Fibroblast of gingiva (primary cell): ENCODE measurements around the gene MAFG.

Experiments used
- DNase-seq: peaks from one replicate; pipeline ENCODE4 v3.0.0-alpha.2; 2011; ENCODE audit warnings: low read depth

MAFG gene

DNA sequence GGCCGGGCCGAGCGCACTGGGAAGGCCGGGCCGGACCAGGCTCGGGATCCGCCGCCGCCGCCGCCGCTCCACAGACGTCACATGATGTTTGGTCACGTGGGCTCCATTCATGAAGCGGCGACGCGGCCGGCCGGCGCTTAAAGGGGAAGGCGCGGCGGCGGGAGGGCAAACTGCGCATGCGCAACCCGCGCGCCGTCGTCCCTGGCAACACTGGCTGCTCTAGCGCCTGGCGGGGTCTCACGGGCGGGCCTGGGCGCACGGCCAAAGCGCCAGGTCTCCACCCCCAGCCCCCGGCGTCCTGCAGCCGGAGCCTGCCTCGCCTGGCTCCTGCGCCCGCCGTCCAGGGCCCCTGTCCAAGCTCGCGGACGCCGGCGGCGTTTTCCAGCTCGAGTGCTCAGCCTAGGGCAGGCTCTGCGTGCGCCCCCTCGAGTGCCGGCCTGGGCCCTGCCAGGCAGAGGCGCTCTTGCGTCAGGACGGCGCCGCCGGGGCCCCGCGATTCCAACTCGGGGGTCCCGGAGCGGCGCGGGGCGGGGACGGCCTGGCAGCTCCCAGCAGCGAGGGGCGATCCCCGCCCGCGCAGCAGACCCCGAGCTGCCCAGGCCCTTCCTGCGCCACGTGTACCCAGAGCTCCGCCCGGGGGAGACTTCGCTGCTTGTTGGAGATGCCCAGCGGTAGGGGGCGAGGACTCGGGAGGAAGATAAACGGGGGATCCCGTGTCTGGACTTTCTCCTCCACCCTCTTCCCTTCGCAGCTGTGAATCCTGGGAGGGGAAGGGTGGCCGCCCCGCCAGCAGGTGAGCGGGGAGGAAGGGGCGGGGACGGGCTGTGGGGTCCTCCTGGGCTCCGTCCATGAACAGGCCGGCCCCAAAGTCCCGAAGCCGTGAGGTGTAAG is at the start of gene MAFG:
Gene MAFG (minus strand): TSS at position 83 of the 891 bp plus-strand sequence. CDS start 4,550 bp downstream, outside the sequence.
- DNase-seq, result peak; percentile 93

DNA sequence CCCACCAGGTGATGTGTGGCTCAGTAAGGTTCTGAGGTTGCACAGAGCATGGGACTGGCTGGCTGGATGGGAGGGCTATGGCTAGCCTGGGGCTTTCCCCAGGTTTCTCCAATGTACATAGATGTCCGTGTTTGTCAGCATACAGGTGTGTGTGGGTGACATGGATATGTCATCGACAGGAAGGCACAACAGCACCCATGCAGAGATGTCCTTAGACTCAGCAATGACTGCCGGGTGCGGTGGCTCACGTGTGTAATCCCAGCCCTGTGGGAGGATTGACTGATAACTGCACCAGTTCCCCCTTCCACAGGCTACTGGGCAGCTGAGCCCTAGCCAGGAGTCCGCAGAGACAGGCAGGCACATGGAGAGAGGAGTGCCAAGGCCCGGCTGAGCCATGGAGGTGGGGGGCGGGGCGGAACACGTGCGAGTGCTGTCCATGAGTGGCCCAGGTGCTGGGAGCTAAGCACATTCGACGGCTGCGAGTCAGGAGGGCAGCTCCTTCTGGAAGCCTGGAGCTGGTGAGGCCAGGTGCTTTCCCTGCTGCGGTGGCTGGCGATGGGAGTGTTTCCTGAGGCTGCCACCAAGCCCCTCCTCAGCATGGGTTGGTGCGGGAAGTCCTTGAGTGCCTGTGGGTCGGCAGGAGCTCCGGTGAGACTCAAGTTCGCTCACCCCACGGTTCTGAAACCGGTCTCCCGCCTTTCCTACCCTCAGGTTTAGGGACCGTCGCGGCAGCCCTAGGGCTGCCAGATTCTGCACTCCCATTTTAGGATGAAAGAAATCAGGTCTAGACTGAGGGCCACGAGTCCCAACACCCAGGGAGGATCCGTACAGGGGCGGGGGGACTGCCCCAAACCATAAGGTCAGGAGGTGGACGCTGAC is 49.0 kb upstream of the MAFG start:
- no peak for DNase-seq

DNA sequence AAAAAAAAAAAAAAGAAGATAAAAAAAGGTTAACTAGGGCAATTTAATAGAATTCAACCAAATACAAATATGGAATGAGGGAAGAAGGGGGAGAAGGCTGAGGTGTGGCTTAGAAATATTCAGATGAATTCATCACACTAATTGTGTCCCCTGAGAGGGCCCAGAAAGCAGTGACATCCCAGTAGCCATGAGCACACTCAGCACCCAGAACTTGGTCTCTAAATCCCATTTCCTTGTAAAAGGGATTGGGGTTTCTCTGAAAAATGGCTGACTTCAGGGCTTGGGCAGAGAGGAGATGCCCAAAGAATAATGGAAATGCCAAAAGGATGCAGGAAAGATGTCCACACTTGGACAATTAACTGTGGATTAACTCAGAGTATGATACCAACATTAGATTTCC is 45.9 kb upstream of the MAFG start:
- no peak for DNase-seq

DNA sequence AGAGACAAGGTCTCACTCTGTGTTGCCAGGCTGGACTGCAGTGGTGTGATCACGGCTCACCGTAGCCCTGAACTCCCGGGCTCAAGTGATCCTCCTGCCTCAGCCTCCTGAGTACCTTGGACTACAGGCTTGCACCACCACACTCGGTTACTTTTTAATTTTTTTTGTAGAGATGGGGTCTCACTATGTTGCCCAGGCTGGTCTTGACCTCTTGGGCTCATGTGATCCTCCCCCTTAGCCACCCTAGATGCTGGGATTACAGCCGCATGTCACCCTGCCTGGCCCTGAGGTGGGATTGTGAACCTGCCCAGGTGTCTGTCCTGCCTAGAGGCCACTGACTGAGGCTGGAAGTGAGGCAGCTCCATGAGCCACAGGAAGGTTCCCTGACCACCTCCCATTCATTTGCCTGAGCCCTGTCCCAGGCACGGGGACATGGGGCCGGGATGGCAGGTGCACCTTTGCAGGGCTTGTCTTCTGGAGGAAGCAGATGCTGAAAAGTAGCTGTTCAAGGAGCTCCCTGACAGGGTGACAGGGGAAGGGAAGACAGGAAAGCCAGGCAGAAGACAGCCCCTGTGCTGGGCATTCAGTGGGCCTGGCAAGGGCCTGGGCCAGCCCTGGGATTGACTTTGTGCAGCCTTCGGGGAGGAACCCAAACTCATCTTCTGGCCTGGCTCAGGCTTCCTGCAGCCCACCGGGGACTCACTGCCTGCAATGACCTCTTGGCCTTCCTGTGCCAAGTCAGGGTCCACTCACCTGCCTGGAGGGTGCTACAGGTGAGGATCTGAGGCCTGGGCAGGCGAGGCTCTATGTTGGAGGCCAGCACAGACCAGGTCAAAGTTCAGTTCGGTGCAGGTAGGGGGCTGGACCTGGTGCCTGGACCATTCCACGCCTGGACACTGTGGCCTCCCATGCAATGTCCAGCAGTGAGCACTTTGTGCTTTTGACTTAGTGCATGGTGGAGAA is 41.6 kb upstream of the MAFG start:
- no peak for DNase-seq

DNA sequence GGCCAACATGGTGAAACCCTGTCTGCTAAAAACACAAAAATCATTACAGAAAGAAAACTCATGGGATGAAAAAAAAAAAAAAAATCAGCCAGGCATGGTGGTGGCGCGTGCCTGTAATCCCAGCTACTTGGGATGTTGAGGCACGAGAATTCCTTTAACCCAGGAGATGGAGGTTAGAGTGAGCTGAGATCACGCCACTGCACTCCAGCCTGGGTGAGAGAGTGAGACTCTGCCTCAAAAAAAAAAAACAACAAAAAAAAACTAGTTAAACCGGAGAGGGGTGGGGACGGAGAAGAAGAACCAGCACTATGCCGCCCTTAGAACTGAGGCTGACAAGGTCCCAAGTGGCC is 40.8 kb upstream of the MAFG start:
- DNase-seq, result no peak

DNA sequence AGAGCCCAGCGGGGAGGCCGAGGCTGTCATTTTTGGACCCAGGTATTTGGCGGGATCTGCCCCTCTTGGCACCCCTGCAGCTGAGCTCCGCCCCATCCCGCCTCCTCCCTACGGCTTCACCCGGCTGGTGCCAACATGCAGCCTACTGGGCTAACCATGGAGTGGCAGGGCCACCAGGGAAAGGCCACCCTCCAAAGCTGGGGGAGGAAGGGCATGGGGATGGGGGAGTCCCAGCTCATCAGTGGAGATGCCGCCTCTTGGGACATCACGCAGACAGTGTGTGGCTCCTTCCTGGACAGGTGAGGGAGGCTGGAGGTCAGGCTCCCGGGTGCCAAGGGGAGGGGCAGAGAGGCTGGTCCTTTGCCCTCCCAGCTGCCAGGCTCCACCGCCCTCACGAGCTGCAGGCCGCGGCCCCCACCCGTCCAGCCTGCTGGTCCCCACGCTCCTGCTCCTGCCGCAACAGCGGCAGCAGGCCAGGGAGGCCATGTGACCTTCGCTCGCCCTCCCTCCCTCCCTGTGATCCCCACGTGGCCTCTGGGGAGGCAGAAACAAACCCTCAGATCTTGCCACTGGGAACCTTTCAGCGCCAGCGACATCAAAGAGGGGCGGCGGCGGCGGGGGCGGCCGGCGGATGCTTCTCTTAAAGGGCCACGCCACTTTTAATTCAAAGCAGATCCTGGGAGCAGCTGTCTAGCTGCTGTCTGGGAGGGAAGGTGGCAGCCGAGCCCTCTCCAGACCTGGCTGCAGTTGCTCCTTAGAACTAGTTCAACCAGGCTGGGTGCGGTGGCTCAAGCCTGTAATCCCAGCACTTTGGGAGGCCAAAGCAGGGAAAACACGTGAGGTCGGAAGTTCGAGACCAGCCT is 40.2 kb upstream of the MAFG start:
- peak; percentile 76 for DNase-seq

DNA sequence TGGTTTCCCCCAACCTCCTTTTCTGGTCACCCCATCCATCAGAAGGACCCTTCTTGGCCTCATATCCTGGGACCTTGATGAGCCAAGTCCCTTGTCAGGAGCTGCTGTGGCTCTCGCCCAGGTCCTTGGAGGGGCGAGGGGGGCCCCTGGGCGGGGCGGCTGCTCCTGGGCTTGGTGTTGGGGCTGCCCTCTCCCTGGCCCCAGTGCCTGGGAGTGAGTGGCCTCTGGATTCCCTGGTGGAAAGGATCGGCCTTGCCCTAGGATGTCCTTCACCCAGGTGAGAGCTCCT is 39.7 kb upstream of the MAFG start:
- DNase-seq, result no peak

DNA sequence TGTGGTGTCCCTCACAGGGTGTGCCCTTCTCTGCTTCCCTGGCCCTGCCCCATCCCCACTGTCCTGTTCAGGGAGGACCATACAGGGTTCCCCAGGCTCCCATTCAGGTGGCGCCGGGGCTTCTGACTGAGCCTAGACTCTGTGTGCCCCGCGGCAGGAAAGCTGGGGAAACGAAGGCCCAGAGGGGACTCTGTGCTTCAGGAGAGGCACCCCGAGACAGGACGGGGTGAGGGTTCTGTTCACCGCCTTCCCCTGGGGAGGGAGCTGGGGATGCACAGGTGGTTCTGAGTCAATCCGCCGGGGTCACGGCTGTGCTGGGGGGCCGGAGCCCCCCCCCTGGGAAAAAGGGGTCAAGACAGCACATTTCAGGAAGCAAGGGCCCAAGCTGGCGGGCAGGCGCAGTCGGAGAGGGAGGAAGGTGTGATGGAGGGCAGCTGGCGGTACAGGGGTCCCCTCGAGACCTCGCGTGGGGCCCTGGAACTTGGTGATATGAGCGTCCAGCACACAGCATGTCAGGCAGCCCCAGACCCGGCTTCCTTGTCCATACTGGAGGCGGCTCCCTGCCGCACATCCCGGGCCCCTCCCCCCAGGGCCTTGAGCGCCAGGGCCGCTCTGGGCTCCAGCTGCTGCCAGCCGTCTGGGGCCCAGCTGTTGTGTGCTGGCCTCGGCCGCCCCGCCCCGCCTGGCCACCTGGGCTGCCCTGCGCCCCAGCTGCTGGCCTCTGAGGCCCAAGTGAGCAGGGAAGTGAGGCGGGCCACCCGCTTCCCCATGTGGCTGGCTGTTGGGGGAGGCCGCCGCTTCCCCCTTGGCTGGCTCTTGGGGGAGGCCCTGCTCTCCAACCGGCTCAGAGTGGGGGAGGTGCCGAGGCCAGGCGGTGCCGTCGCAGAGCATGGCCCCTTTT is 39.1 kb upstream of the MAFG start:
- DNase-seq, result peak; percentile 37

DNA sequence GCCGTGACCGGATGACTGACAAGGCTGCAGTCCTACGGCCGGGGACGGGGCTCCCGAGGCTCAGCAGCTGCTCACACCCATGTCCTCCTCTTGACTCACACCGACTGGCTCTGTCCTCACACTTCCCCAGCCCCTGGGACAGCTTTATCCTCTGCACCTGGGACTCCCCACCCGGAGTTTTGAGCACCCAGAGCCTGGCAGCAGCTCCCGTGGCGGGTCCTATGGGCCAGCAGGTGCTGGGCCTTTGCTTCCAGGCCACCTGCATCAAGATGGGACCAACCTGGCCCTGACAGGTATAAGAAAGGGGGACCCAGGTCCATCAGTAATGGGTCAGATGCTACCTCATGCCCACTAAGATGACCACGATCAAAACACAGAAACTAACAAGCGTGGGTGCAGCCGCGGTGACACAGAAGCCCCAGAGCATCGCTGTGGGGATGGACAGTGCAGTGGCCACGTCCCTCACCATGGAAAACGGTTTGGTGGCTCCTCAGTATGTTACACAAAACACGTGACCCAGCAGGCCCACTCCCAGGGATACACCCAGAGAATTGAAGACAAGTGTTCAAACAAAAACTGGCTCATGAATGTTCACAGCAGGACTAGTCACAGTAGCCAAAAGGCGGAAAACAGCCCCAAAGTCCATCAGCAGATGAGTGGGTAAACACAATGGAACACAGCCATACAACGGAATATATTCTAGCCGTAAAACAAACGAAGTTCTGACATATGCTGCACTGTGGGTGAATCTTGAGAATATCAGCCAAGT is 36.7 kb upstream of the MAFG start:
- DNase-seq, result no peak

DNA sequence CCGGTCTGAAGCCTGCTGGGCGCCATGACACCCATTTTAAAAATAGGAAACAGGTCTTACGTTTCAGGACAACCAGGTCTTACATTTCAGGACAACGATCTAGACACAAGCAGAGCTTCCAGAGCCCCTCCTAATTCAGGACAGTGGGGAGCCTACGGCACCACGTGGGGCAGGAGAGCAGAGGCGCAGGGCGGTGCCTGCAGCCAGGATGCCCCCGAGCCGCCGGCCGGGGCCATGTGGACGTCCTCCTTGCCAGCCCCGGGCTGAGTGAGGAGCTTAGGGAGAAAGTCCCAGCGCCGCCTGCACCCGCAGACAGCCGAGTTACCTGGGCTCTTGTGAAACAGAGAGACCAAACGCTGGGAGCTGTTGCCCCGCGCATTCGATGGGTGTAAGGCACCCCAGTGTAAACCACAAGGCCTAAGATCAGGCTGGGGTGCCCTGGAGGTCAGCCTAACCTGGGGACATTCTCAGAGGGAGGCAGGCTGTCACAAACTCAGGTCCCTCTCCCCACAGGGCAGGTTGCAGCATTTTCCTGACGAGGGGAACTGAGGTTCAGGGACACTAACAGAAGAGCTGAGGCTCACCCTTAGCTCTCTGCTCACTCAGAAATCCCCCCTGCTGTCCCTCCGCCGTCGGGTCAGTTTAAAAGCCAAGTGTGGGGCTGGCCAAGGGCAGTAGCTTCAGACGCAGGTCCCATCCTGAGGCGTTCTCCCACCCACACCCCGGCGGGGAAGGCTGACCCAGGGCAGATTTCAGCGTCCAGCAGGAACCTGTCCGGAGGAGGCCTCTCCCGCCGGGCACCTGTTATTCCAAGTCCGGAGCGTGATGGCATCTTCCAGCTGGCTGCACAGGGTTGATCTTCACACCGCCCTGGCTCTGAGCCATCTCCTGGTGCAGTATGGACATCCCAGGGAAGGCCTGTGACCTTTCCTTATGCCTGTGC is 35.2 kb upstream of the MAFG start:
- DNase-seq, result no peak

DNA sequence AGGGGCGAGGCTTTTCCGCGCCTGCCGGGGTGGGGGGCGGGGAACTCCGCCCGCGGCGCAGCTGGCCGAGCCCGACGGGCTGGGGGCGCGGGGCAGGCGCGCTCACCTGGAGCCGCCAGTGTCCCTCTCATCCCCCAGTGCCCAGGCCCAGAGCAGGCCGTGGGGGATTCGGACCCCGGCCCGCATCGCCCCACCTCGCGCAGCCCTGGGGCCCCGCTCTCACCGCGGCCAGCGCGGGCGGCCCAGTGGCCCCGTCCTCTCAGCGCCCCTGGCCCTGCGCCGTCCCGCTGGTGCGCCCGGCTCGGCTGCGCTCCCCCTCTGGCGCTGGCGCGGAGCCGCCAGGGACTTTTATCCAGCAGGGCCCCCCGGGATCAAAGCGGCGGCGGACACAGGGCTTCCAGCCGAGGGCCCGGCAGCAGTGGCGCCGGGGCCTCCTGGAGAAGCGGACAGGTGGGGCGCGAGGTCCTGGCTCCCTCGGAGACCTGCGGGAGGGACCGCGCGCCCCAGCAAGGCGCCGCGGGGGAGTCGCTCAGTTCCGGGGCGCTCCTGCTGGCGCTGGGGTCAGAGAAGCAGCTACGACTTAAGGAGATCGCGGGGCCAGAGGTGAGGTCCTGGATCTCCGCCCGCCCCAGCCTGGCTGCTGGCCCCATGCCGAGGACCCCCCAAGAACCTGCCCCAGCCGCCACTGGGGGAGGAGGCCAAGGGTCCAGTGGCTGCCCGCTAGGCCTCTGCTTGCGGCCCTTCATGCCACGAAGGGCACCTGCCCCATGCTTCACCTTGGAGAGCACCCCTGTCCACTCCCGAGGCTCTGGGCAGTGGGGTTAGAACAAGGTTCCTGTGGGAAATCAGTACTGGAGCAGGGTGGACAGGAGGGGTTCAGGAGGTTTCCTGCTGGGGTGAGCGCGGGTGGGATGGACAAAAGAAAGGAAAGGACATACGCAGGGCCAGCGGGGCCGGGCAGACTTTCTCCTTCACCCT is 34.3 kb upstream of the MAFG start:
- no peak for DNase-seq

DNA sequence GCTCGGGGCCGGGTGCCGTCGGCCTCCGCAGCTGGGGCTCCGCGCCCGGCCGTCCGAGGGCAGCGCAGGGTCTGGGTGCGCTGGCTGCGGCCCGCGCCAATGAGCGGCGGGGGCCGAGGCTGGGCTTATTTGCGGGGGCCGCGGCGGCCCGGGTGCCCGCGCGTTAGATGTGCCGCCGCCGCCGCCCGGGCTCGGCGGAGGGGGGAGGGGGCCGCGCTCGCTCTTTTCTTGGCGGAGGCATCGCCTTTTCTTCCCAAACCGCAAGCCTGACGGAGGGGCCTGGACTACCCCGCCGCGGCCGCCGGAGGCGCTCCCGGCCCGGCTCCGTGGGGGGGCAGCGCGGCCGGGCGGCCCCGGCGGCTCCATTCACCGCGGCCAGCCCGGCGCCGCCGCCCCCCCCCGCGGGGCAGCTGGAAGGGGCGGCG is 33.6 kb upstream of the MAFG start, which contains the start of gene NOTUM:
Gene NOTUM (minus strand): TSS at position 101 of the 425 bp plus-strand sequence. CDS start 278 bp downstream, outside the sequence.
- DNase-seq, result no peak

DNA sequence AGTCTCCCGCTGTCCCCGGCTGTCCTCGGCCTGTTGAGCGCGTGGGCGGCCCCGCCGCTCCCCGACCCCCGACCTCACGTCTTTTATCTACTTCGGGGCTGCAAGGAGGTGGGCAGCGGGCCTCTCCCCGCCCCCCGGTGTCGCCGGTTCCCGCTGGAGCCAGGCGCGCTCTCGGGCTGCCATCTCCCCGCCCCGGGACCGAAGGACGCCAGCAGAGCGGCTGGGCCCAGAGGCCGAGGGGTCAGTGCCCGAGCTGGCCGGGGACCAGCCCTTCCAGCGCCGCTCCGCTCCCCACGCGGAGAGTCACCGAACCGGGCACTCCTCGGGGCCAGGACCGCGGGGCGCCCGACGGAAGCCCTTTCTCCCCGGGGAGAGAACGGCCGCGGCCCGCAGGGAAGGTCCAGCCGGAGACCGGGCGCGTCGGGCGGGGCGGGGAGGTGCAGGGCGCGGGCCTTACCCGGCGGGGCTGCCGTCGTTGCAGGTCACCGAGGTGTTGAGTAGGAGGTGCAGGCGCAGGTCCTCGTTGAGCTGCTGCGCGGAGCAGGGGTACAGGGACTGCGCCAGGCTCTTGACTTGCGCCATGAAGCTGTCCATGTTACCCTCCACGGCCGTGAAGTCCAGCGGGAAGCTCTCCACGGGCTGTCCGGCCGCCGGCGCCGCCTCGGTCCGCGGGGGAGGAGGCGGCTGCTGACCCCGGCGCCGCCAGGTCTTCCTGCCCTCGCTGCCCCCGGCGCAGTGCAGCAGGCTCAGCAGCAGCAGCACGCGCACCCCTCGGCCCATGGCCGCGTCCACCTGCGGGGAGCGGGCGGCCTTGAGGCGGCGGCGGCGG is 32.8 kb upstream of the MAFG start:
- no peak for DNase-seq

DNA sequence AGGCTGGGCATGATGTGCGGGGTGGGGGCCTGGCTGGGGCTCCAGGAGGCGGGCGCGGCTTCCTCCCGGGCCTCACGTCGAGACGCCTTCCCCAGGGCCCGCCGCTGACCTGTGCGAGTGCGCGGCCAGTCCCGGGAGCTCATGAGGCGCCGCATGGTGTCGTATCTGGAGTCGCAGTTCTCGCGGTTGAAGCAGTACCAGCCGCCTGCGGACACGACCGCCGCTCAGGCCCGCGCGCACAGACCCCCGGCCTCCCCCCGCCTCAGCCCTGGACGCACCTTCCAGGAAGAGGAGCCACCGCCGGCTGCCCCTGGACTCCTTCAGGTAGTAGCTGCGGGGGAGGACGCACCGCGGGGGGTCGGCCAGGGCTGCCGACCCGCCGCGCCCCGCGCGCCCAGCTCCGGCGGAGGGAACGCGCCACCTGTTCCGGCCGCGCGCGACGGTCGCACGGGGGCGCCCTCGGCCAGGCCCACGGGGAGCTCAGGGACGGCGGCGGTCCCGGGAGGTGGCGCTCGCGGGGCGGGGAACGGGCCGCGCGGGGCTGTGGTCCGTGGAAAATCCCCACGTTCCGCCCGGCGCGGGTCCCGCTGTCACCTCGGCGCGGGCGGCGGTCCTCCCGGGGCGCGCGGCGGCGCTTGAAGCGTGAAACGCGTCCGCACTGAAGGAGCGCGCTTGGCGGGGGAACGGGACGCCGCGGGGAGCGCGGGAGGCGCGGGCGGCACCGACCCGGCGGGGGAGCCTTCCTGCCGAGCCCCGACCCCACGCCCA is 32.0 kb upstream of the MAFG start:
- no peak for DNase-seq
